HFF-Myc (cell line): Measurements from ENCODE around the gene GABBR2.

Experiments used
- DNase-seq: peaks from one replicate; pipeline ENCODE4 v3.0.0-alpha.2; 2011; ENCODE audit warnings: low read depth; ENCODE audit errors: extremely low read depth
- H3K4me3 ChIP-seq: replicated peaks from 2 replicates; pipeline ENCODE4 v1.5.1; 2011; ENCODE audit warnings: low read depth, mild to moderate bottlenecking, control low read depth, low read length
- CTCF ChIP-seq: IDR thresholded peaks from 2 replicates; pipeline ENCODE4 v1.5.1; 2012; ENCODE audit warnings: mild to moderate bottlenecking, low read depth, low read length, control low read depth; ENCODE audit errors: missing control alignments

GABBR2 gene

GRCh38 chr9:98625728-98626127 is 83.0 kb downstream of the GABBR2 start:
- H3K4me3 ChIP-seq: no peak overlapping the region
- no peak for DNase-seq
- TF ChIP-seq CTCF: no peak

GRCh38 chr9:98619788-98620187 is 88.9 kb downstream of the GABBR2 start:
- no peak overlapping the region for H3K4me3 ChIP-seq
- DNase-seq: no peak
- TF ChIP-seq CTCF: no peak

GRCh38 chr9:98615633-98616032 is 93.1 kb downstream of the GABBR2 start:
- no peak overlapping the region for H3K4me3 ChIP-seq
- DNase-seq: no peak
- no peak for TF ChIP-seq CTCF

- no peak overlapping the region for H3K4me3 ChIP-seq
- TF ChIP-seq CTCF: no peak
- no peak for DNase-seq
Observed at GRCh38 chr9:98614941-98615340, 93.8 kb downstream of the GABBR2 start.

- TF ChIP-seq CTCF: no peak
- DNase-seq: no peak
- no peak overlapping the region for H3K4me3 ChIP-seq
Observed at GRCh38 chr9:98612061-98612752, 96.5 kb downstream of the GABBR2 start.

GRCh38 chr9:98611319-98611718 is 97.4 kb downstream of the GABBR2 start:
- no peak overlapping the region for H3K4me3 ChIP-seq
- no peak for TF ChIP-seq CTCF
- DNase-seq: no peak

GRCh38 chr9:98610711-98611110 is 98.0 kb downstream of the GABBR2 start:
- no peak overlapping the region for H3K4me3 ChIP-seq
- no peak for TF ChIP-seq CTCF
- no peak for DNase-seq
